ENCODE data around the gene ZNF75A. TPM values are rescaled to one million over a fixed set of nuclear protein-coding genes. Genes with fewer than 3 reads are reported as not detected.

Gene ZNF75A
- total RNA-seq, 1 donor from 2014 or later, result 57.4 TPM

DNA sequence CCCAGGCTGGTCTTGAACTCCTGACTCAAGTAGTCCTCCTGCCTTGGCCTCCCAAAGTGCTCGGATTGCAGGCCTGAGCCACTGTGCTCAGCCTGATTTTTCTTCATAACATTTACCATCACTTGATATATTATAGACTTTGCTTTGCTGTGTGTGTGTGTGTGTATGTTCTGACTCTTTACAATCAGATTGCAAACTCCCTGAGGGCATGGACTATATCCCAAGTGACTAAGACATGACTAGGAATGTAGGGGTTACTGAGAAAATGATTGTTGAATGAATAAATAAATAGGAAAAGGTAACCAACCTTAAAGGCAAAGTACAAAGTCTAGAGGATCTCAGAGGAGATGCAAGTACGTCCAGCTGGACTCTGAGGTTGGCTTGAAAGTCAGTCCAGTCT lies 40.7 kb downstream of the ZNF75A start:
- no peak for DNase-seq (ENCODE audit: low spot score, unreplicated experiment)
- Mint-ChIP-seq H3K36me3 (ENCODE audit: insufficient read depth) (no peaks in the 10 kb centered on the region), H3K4me3 (ENCODE audit: low read depth) (no peak overlapping the region), H3K27me3 (peaks cover 3% of the 10 kb centered on the region), H3K4me1 (ENCODE audit: low read depth) (peaks cover 5% of the 10 kb centered on the region), H3K9me3 (ENCODE audit: low read depth) (peaks cover 7% of the 10 kb centered on the region), H3K27ac (no peak overlapping the region)
- TF ChIP-seq, protein P1, sequence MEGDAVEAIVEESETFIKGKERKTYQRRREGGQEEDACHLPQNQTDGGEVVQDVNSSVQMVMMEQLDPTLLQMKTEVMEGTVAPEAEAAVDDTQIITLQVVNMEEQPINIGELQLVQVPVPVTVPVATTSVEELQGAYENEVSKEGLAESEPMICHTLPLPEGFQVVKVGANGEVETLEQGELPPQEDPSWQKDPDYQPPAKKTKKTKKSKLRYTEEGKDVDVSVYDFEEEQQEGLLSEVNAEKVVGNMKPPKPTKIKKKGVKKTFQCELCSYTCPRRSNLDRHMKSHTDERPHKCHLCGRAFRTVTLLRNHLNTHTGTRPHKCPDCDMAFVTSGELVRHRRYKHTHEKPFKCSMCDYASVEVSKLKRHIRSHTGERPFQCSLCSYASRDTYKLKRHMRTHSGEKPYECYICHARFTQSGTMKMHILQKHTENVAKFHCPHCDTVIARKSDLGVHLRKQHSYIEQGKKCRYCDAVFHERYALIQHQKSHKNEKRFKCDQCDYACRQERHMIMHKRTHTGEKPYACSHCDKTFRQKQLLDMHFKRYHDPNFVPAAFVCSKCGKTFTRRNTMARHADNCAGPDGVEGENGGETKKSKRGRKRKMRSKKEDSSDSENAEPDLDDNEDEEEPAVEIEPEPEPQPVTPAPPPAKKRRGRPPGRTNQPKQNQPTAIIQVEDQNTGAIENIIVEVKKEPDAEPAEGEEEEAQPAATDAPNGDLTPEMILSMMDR (IDR thresholded peaks at IDR 0.05; ENCODE audit: unreplicated experiment), result no peak

DNA sequence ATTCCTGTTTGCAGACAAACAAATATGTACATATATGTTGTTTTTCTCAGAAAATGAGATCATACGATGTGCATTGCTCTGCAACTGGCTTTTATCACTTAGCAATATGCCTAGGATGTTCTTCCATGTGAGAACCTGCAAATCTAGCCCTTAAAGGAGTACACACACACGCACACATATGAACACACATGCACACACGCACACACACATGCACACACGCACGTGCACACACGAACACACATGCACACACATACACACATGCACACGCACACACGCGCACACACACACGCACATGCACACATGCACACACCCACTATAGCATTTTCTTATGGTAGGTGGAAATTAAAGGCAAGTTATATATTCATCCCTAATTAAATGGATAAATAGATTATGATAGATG lies 42.3 kb downstream of the ZNF75A start:
- Mint-ChIP-seq H3K27me3 (peaks cover 3% of the 10 kb centered on the region), H3K27ac (no peak overlapping the region), H3K4me3 (ENCODE audit: low read depth) (no peak overlapping the region), H3K36me3 (ENCODE audit: insufficient read depth) (no peaks in the 10 kb centered on the region), H3K9me3 (ENCODE audit: low read depth) (peaks cover 7% of the 10 kb centered on the region), H3K4me1 (ENCODE audit: low read depth) (peaks cover 5% of the 10 kb centered on the region)
- DNase-seq (ENCODE audit: low spot score, unreplicated experiment), result no peak
- TF ChIP-seq, protein P1 (IDR thresholded peaks at IDR 0.05; ENCODE audit: unreplicated experiment), result no peak

DNA sequence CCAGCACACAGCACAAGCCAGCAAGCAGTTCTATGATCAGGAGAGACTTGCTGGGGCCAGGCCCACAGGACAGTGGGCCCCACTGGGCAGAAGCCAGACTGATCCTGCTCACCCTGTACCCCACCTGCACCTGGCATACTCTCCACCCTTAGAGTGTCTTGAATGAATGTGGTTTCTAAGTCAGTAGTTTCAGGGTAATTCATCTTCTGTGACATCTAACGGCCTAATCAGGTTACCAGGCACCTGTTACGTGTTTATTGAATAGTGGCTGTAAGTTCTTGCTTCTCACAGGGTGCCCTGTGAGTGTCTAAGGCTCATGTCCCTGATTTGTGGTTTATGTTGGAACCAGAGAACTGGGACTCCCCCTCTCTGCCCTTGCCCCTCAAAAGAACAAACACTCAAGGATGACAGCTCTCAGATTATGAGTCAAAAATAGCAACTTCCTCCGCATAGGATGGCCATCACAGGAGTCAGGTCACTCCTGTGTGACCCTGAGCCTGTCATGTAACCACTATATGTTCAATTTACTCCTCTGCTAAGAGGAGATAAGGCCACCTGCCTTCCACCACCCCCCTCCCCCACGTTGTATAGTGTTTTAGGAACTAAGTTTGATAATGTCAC lies 43.4 kb downstream of the ZNF75A start:
- no peaks in the 10 kb centered on the region for H3K36me3 Mint-ChIP-seq (ENCODE audit: insufficient read depth)
- peaks cover 5% of the 10 kb centered on the region for H3K4me1 Mint-ChIP-seq (ENCODE audit: low read depth)
- peak overlapping the region; percentile 16 for H3K27ac Mint-ChIP-seq
- DNase-seq (ENCODE audit: low spot score, unreplicated experiment), result no peak
- H3K4me3 Mint-ChIP-seq (ENCODE audit: low read depth), result no peak overlapping the region
- TF ChIP-seq, protein P1 (IDR thresholded peaks at IDR 0.05; ENCODE audit: unreplicated experiment), result no peak
- peaks cover 3% of the 10 kb centered on the region for H3K27me3 Mint-ChIP-seq
- peaks cover 7% of the 10 kb centered on the region for H3K9me3 Mint-ChIP-seq (ENCODE audit: low read depth)

DNA sequence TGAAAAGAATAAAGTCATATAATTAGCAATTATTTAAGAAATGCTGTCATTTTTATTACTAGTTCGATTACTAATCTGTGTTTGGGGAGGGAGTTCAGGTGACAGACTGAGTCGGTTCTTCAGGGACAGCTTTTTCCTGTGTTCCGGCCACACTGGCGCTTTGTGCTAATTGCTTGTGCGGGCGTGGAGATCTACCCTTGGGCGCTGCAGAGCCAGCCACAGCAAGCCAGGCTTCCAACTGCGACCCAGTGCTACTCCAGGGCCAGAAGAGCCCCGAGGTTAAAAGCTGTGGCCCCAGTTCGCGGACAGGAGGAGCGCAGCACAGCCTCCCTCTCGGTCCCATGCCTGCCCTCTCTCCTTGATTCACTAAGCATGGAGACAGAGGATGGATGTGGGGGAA lies 43.9 kb downstream of the ZNF75A start:
- DNase-seq (ENCODE audit: low spot score, unreplicated experiment), result no peak
- Mint-ChIP-seq H3K9me3 (ENCODE audit: low read depth) (peaks cover 8% of the 10 kb centered on the region), H3K27me3 (peaks cover 3% of the 10 kb centered on the region), H3K4me1 (ENCODE audit: low read depth) (peaks cover 5% of the 10 kb centered on the region), H3K27ac (no peak overlapping the region), H3K36me3 (ENCODE audit: insufficient read depth) (no peaks in the 10 kb centered on the region), H3K4me3 (ENCODE audit: low read depth) (no peak overlapping the region)
- TF ChIP-seq, protein P1 (IDR thresholded peaks at IDR 0.05; ENCODE audit: unreplicated experiment), result no peak

DNA sequence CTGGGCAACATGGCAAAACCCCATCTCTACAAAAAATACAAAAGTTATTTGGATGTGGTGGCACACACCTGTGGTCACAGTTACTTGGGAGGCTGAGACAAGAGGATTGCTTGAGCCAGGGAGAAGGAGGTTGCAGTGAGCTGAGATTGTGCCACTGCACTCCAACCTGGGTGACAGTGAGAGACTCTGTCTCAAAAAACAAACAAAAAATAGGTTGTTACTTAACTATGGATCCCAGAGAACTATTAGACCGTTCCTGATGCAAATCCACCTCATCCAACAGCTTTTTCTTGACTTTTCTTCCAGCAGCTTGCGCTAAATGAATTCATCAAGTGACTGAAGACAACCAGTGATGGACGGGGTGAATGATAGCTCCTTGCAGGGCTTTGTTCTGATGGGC lies 50.3 kb downstream of the ZNF75A start, which contains the start of gene OR2C1:
TSS of gene OR2C1 (plus strand) at position 301 of the 400 bp plus-strand sequence. CDS start at position 353, 52 bp downstream.
- peaks cover 2% of the 10 kb centered on the region for H3K36me3 Mint-ChIP-seq (ENCODE audit: insufficient read depth)
- peaks cover 22% of the 10 kb centered on the region for H3K9me3 Mint-ChIP-seq (ENCODE audit: low read depth)
- no peak for DNase-seq (ENCODE audit: low spot score, unreplicated experiment)
- TF ChIP-seq, protein P1 (IDR thresholded peaks at IDR 0.05; ENCODE audit: unreplicated experiment), result no peak
- peaks cover 11% of the 10 kb centered on the region for H3K27me3 Mint-ChIP-seq
- no peak within 1 kb of the TSS for H3K4me3 Mint-ChIP-seq (ENCODE audit: low read depth)
- no peaks in the 10 kb centered on the region for H3K4me1 Mint-ChIP-seq (ENCODE audit: low read depth)
- H3K27ac Mint-ChIP-seq, result no peak within 1 kb of the TSS
